ENCODE results near the gene PPARG.

PPARG gene

GRCh38 chr3:12313519-12313918 lies 24.6 kb downstream of the PPARG start:
- DNase-seq, result no peak

DNA sequence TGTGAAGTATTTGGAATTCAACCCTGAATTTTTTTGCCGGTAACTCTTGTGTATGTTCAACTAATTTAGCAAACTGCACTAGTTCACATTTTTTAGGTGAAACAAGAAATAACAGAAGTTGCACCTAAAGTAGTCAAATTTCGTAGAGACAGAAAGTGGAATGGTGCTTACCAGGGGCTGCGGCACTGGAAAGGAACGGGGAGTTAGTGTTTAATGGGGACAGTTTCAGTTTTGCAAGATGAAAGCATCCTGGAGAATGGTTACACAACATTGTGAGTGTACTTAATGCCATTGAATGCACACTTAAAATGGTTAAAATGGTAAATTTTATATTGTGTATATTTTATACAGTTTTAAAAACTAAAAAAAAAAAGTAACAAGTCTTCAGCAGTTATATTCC lies 27.4 kb downstream of the PPARG start:
- no peak for DNase-seq

- no peak for DNase-seq
Observed at GRCh38 chr3:12316729-12317351, 28.0 kb downstream of the PPARG start.

DNA sequence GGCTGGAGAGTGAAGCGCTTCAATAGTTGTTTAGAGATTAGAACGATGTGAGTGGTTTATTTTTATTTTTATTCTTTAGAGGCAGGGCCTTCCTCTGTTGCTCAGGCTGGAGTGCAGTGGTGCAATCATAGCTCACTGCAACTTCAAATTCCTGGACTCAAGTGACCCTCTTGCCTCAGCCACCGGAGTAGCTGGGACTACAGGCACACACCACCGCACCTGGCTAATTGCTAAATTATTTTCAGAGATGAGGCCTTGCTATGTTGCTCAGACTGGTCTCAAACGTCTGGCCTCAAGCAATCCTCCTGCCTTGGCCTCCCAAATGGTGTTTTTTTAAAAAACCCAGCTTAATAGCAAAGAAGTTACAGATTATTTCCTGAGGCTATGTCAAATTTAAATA lies 29.0 kb downstream of the PPARG start:
- DNase-seq, result no peak

- DNase-seq, result no peak
Observed at GRCh38 chr3:12318758-12319621, 30.1 kb downstream of the PPARG start.

DNA sequence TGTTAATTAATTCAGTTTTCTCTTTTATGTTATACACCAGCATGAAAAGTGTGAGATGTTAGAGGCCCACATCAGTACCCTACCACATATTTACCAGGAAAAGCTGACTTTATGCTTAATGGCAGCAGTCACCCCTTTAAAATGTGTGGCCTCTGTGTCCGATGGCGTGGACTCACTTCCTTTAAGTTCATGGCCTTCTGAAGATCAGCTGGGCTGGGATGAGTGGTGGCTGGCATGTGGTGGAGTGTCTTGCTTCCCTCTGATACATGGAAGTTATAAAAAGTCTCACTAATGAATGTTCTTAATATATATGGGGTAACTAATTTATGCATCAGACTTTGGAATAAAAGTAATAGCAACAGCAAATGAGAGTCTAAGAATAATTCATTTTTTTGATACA lies 32.1 kb downstream of the PPARG start:
- no peak for DNase-seq

GRCh38 chr3:12323237-12323636 lies 34.4 kb downstream of the PPARG start:
- DNase-seq, result no peak

DNA sequence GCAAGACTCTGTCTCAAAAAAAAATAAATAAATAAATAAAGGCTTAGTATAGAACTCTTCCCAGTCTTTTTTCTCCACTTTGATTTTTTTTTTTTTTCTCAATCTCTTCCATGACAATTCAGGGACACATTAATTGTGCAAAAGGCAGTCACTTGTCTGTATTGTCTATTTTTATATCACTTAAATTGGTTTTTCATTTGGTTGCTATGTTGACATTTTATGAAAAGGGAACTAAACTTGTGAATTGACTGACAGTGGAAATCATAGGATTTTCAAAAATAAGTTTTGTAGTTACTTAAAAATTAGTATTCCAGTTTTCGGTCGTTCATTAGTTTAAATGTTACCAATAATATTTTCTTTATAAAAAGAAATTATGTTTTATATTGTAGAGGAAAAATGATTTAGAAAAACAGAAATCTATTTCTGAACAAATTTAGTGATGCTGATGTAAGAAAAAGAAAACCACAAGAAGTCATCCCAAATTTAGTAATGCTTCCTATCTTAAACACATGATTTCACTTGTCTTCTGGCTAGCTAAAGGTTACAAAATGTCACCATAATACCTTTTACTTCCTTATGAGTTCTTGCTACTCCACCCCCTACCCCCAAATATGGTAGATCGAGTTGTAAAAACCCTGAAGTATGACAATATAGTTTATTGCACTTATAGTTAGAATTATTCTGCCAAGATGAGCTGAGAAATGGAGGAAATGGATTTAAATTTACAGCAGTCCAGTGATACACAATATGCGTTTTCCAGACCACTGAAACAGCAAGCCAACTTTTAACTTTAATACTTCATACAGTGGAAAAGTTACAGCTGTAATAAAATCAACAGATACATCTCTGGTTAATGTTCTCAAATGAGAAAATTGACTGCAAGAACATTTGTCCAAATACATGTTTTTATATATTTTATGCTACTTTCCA lies 37.0 kb downstream of the PPARG start:
- no peak for DNase-seq

GRCh38 chr3:12327021-12327420 lies 38.2 kb downstream of the PPARG start:
- DNase-seq, result no peak

DNA sequence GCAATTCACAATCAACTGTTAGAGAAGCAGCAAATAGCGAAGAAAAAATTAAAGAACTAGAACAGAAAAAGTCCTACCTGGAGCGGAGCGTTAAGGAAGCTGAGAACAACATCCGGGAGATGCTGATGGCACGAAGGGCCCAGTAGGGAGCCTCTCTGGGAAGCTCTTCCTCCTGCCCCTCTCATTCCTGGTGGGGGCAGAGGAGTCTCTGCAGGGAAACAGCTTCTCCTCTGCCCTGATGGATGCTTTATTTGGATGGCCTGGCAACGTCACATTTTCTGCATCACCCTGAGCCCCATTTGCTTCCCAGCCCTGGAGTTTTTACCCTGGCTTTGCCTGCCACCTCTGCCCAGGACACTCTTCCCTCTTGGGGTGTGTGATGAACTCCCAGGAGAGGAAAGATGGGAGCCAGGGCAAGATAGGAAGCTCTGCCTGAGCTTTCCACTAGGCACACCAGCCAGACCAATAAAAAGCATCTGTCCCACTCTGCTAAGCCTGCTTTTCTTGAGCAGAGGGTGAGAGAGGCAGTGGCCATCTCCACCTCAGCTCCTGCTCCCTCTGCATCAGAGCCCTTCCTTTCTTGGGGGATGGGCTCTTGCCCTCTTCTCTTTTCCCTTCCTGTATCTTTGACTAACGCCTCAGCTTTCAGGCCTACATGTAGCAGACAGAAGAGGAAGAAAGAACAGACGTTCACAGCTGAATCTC lies 39.4 kb downstream of the PPARG start:
- DNase-seq, result no peak

DNA sequence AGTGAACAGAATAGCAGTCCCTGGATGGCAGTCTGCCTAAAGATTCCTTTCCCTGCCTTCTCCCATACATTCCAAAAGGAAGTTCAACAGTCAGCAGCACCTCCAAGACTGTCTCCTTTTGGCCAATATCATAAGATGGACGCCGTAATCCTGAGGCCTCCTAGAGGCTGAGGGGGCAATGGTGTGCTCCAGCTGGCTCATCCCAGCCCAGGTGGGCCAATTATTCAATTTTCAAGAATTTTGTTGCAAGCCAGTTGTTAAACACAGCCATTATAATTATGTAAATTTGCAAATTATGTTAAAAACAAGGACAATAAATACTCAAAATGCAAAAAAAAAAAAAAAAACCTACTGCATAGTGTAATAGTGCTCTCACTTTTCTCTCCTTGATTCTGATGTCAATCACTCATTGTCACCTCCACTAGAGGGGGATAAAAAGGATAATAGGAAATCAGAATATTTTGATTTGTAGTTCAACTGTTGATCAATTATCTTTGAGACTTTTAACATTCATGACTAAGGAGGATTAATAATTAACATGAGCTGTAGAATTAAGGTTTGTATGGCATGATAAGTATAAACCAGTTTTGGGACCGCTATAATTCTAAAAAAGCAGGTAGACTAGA lies 40.1 kb downstream of the PPARG start:
- DNase-seq, result no peak

- no peak for DNase-seq
Observed at GRCh38 chr3:12334786-12335185, 45.9 kb downstream of the PPARG start.

DNA sequence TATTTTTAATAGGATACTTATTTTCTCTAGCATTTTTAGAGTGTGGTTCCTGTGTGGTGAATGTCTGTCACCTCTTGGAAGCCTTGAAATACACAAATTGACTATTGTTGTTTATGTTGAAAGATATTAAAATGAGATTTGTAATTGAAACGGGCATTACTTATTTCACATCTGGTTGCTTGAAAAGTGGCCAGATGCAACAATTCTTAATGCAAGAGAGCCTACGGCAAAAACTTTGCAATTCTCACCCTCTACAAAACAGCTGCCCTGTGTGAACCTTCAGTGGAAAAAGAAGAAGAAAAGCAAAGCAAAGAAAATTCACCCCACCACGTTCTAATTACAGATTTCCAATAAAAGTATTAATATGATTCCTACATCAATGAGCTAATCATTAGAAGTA lies 46.6 kb downstream of the PPARG start:
- DNase-seq, result no peak

GRCh38 chr3:12336099-12336498 lies 47.2 kb downstream of the PPARG start:
- DNase-seq, result no peak

- no peak for DNase-seq
Observed at GRCh38 chr3:12338595-12339546, 50.0 kb downstream of the PPARG start.

DNA sequence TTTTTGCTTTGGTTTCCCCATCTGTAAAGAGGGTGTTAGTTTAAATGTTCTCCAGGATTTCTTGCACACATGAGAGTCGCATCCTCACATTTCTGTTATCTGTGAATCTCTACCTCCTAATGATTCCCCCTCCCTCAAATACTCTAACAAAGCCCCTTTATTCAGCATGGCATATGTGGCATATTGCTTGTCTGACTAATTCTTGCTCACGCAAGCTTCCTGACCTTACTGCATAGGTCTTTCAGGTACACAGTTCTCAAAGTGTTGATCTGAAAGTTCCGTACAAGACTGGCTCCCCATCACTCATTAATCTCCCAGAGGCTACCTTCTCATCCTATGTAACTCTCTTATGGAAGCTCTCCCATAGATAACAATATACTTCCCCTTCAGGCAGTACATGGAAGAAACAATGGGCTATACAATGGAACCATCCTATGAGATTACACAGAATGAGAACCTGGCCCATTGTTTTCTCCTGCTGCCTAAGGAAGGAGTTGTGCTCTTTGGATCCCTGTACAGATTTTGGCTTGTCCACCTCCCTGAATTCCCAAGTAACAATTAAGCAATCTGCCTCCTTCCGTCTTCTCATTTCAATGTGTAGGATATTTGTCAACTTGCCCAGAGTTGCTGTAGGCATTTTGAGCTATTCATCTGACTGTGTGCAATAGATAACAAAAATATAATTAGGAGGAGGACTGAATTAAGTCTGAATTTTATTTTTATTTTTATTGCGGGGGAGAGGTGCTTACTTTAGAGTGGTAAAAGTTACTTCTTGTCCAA lies 51.0 kb downstream of the PPARG start:
- no peak for DNase-seq

- no peak for DNase-seq
Observed at GRCh38 chr3:12340506-12340905, 51.6 kb downstream of the PPARG start.

- no peak for DNase-seq
Observed at GRCh38 chr3:12342151-12342550, 53.3 kb downstream of the PPARG start.

- no peak for DNase-seq
Observed at GRCh38 chr3:12343047-12343501, 54.2 kb downstream of the PPARG start.

GRCh38 chr3:12345141-12345561 lies 56.3 kb downstream of the PPARG start:
- DNase-seq, result no peak
